Testis (tissue), 5 donors: ENCODE measurements around the gene NAT9. TPM values are rescaled to one million over a fixed set of nuclear protein-coding genes. Genes with fewer than 3 reads are reported as not detected.

ENCODE experiments used
- DNase-seq: peaks from one replicate; pipeline ENCODE4 v3.0.0-alpha.2; 2019
- H3K27ac ChIP-seq, 2 donors: fragments of 200-600 bp; sonication (generic); one replicate each; pipeline ENCODE4 v1.5.1; 2019
- H3K27me3 ChIP-seq: fragments of 200-600 bp; sonication (generic); one replicate; pipeline ENCODE4 v1.5.1; 2019
- H3K36me3 ChIP-seq: fragments of 200-600 bp; sonication (generic); one replicate; pipeline ENCODE4 v1.5.1; 2017; ENCODE audit warnings: low read depth; ENCODE audit errors: missing control alignments
- H3K4me1 ChIP-seq: fragments of 200-600 bp; sonication (generic); one replicate; pipeline ENCODE4 v1.5.1; 2019
- H3K4me3 ChIP-seq, 2 donors: fragments of 200-600 bp; sonication (generic); one replicate each; pipeline ENCODE4 v1.5.1; 2017 to 2019
- H3K9me3 ChIP-seq: fragments of 200-600 bp; sonication (generic); one replicate; pipeline ENCODE4 v1.5.1; 2017
- POLR2A ChIP-seq: fragments of 450-650 bp; IDR thresholded peaks from one replicate; pipeline ENCODE4 v1.6.1; 2017; ENCODE audit warnings: antibody characterized with exemption, mild to moderate bottlenecking, moderate library complexity
- WGBS, 2 donors: methylation state at CpG; one replicate each; pipeline ENCODE4 v1.1.5; 2018; 5-methylcytosine and 5-hydroxymethylcytosine counted together
- intact Hi-C: fragments of 100-400 bp; cut with DNase I; formaldehyde crosslinking; loops from one replicate; pipeline ENCODE4 v1.15.1; 2023; ENCODE audit warnings: low total_unique reads
- long read RNA-seq, 2 donors: transcript quantifications; one replicate each; lab custom pipeline, GENCODE V29; 2026
- polyA plus RNA-seq: library from polyadenylated mRNA; stranded (reverse); fragments of 350-450 nt; fragmentation: Illumina TruSeq; extraction: RNeasy Lipid Tissue Mini Kit (QIAGEN cat#74804); gene quantifications from one replicate; pipeline ENCODE4 v1.2.3, GENCODE V29; 2014; ENCODE audit warnings: low read depth, low replicate concordance; ENCODE audit not compliant: insufficient read depth
- total RNA-seq, 2 donors: library from RNA; depleted of rRNA; stranded (reverse); fragments of >200 nt; gene quantifications; one replicate each; pipeline ENCODE4 v1.2.3, GENCODE V29; 2016
- TF ChIP-seq, protein P1 (sequence below), 3 experiments: fragments of 450-650 bp in 2 of 3; fragments of 200-600 bp in 1 of 3; sonication (generic) in 1 of 3; IDR thresholded peaks; one replicate each; pipeline ENCODE4 v1.5.1; 2016 to 2019; ENCODE audit warnings: antibody characterized with exemption in 3 of 3, mild to moderate bottlenecking in 2 of 3, moderate library complexity in 1 of 3

Gene NAT9, protein sequence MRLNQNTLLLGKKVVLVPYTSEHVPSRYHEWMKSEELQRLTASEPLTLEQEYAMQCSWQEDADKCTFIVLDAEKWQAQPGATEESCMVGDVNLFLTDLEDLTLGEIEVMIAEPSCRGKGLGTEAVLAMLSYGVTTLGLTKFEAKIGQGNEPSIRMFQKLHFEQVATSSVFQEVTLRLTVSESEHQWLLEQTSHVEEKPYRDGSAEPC
- total RNA-seq, result 10 to 100 TPM; 45.6 to 51.3 TPM
- 43.8 TPM for polyA plus RNA-seq
- long read RNA-seq, donor 1, partial matches to known transcripts, result 0 of 15 reads
- long read RNA-seq, donor 1, other reads (novel, unspliced or antisense), result 0 of 15 reads
- long read RNA-seq, donor 2, partial matches to known transcripts, result 0 of 10 reads
- long read RNA-seq, donor 2, other reads (novel, unspliced or antisense), result 0 of 10 reads

DNA sequence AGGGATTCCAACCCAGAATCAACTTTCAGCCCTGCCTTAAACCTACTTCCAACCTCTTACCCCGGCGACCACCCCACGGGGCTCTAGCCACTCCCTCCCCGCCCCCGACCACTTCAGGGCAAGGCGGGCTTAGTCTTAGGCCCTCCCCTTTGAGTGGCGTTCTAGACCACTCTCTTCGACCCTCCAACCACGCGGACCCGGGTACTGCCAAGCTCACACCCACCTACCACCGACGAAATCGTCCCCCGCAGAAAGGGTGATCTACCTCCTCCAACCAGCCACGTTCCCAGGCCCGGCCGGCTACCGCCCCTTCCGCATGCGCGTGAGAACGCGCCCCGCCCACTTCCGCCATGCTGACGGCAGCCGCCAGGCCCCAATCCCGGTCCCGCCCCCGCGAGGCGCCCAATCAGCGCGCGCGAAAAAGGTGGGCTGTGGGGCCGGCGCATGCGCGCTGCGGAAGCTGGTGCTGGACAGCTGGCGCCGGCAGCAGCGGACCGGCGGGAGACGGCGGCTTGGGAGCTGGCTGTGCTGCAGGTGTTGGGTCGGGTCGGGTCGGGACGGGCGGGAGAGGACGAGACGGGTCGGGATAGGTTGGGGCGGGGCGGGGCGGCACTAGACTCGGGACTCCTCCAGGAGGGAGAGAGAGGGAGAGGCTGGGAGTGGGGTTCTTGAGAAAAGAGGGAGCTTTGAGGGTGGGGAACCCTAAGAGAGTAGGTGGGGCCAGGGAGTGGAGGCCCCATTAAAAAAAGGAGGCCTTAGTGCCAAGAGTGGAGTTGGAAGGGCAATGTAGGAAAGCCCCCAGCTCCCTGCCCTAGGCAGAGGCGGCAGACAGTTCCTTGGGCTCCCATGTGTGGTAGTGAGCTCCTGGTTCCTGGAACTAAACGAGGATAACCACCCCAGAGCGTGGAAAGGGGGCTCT lies at the start of gene NAT9:
NAT9 (minus strand) TSS at position 302 of the 919 bp plus-strand sequence. CDS start 647 bp downstream, outside the sequence.
- H3K27me3 ChIP-seq, result no peaks in the 10 kb centered on the region
- intact Hi-C loops, result no loop called here

DNA sequence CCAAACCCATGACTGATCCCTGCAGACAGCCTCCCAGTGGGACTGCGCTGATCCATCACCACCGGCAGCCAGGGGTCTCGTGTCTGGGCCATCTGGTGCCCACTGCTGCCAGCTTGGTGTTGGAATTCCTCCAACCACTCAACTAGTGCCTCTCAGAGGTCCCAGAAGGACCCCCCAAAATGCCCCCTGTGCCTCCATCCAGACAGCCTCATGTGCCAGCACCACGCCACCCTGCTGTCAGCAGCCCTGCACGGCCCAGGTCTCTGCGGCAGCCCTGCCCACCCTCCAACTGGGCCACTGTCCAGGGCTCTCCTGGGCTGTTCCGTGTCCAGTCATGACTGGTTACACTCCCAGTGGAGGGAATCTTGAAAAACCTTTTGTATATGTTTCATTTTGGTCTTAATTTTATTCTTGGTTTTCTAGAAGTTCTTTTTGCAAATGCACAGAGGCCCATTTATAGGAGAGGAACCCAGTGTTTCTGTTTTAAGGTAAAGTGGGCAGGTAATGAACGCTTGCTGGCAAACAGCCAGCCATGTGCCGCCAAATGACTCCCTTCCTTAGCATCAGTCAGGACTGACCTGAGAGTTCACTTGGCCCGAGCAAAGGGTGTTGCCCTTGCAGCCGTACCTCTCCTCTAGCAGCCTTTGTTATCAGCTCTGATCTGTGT lies 48.9 kb upstream of the NAT9 start:
- Histone ChIP-seq H3K9me3 (no peaks in the 10 kb centered on the region), H3K27me3 (no peaks in the 10 kb centered on the region), H3K4me3 (no peak overlapping the region), H3K27ac (no peak overlapping the region), H3K36me3 (no peaks in the 10 kb centered on the region), H3K4me1 (peaks cover 2% of the 10 kb centered on the region)
- 88% methylated on average over 8 to 11 of the region's 11 CpGs for WGBS, 2 donors
- DNase-seq, result no peak
- TF ChIP-seq, protein P1, sequence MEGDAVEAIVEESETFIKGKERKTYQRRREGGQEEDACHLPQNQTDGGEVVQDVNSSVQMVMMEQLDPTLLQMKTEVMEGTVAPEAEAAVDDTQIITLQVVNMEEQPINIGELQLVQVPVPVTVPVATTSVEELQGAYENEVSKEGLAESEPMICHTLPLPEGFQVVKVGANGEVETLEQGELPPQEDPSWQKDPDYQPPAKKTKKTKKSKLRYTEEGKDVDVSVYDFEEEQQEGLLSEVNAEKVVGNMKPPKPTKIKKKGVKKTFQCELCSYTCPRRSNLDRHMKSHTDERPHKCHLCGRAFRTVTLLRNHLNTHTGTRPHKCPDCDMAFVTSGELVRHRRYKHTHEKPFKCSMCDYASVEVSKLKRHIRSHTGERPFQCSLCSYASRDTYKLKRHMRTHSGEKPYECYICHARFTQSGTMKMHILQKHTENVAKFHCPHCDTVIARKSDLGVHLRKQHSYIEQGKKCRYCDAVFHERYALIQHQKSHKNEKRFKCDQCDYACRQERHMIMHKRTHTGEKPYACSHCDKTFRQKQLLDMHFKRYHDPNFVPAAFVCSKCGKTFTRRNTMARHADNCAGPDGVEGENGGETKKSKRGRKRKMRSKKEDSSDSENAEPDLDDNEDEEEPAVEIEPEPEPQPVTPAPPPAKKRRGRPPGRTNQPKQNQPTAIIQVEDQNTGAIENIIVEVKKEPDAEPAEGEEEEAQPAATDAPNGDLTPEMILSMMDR (IDR thresholded peaks at IDR 0.05), result no peak
- TF ChIP-seq POLR2A, result no peak
- intact Hi-C loops, result no loop called here

More for the DNA sequence above, at the start of gene NAT9:
- WGBS, 2 donors, result 1% methylated on average over 47 to 63 of the region's 64 CpGs
- Histone ChIP-seq H3K9me3 (no peaks in the 10 kb centered on the region), H3K4me1 (peaks cover 20% of the 10 kb centered on the region), H3K4me3 (peak within 1 kb of the TSS; percentile 75), H3K27ac (peak within 1 kb of the TSS; percentile 12 to 28), H3K36me3 (no peaks in the 10 kb centered on the region)
- peak; percentile 94 for DNase-seq
- no peak for TF ChIP-seq POLR2A
- TF ChIP-seq, protein P1 (IDR thresholded peaks at IDR 0.05), result peak in 1 of 3 experiments; percentile 39

DNA sequence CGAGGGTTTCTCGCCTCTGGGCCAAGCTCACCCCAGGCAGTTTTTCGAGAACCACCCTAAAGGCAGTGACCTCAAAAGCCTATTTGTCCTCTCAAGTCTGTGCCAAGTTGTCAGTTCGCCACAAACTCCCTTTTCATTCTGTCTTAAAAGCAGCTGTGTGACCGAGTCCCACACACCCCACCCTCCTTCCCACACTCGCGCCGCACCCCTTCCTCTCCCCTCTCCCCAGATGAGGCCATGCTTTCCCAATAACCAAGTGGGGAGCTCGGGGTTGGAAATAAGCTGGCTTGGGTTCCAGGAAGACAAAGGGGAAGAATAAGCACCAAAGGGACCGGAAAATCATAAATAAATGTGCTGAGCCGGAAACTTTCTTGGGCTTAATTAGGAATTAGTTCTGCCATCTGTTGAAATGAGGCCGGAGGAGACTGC lies 46.8 kb upstream of the NAT9 start:
- no peak for TF ChIP-seq POLR2A
- TF ChIP-seq, protein P1 (IDR thresholded peaks at IDR 0.05), result no peak
- Histone ChIP-seq H3K4me3 (no peak overlapping the region), H3K27me3 (no peaks in the 10 kb centered on the region), H3K9me3 (no peaks in the 10 kb centered on the region), H3K36me3 (no peaks in the 10 kb centered on the region), H3K27ac (no peak overlapping the region), H3K4me1 (peaks cover 2% of the 10 kb centered on the region)
- no peak for DNase-seq
- intact Hi-C loops, result no loop called here
- WGBS, 2 donors, result 68 to 70% methylated on average over 12 of the region's 12 CpGs

DNA sequence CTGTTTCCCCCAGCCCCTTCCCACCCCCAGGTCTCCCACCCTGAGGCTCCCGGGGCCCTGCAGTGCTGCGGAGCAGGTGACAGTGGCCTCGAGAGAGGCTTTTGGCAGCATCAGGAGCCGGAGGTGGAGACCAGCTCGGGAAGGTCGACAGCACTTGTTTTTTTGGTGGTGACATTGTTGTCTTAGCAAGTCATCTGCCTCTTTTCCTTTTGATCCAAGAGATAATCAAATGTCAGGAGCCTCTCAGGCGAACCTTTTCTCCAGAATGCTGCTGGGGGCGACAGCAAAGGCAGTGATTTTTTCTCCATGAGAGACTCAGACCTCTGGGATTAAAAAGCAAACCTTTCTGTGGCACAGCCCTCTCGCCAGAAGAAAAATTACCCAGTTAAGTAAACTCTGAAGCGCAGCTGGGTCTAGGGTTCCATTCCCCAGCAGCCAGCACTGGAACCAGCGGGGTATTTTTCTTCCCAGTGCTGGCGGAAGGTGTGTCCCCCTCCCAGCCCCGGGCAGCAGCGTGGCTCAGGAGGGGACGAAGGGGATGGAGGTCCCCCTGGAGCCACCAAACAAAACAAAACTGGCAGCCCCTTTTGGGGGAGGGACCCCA lies 46.3 kb upstream of the NAT9 start:
- H3K36me3 ChIP-seq, result no peaks in the 10 kb centered on the region
- H3K4me3 ChIP-seq, result no peak overlapping the region
- no peaks in the 10 kb centered on the region for H3K27me3 ChIP-seq
- 80 to 86% methylated on average over 15 of the region's 15 CpGs for WGBS, 2 donors
- intact Hi-C loops, result no loop called here
- H3K27ac ChIP-seq, result no peak overlapping the region
- no peak for DNase-seq
- peaks cover 2% of the 10 kb centered on the region for H3K4me1 ChIP-seq
- no peaks in the 10 kb centered on the region for H3K9me3 ChIP-seq
- TF ChIP-seq, protein P1 (IDR thresholded peaks at IDR 0.05), result no peak
- TF ChIP-seq POLR2A, result no peak
